PFSK-1 (cell line): ENCODE data around the gene KMT2C.

Experiments
- FOXP2 ChIP-seq: optimal IDR thresholded peaks from 2 replicates; pipeline ENCODE3; 2011; ENCODE audit warnings: borderline replicate concordance, control low read depth, inconsistent platforms; ENCODE audit not compliant: insufficient read depth; ENCODE audit errors: extremely low read length, extremely low read depth
- POLR2AphosphoS5 ChIP-seq: IDR thresholded peaks from 2 replicates; pipeline ENCODE4 v1.6.1; 2012; ENCODE audit warnings: low read depth, mild to moderate bottlenecking, control low read depth, low read length, moderate library complexity
- SIN3A ChIP-seq: IDR thresholded peaks from 2 replicates; pipeline ENCODE4 v1.6.1; 2012; ENCODE audit warnings: mild to moderate bottlenecking, low read length, moderate library complexity, borderline replicate concordance; ENCODE audit not compliant: insufficient read depth
- TAF1 ChIP-seq: IDR thresholded peaks from 2 replicates; pipeline ENCODE4 v1.6.1; 2012; ENCODE audit warnings: low read length, control low read depth, borderline replicate concordance; ENCODE audit not compliant: insufficient read depth
- TF ChIP-seq, protein P1 (sequence below), 2 experiments: IDR thresholded peaks; 2 replicates each; pipeline versions ENCODE4 v1.6.1 to v1.8.0; 2011 to 2012; ENCODE audit warnings: low read depth in 2 of 2, low read length in 2 of 2, control low read depth in 1 of 2, inconsistent platforms in 1 of 2, mild to moderate bottlenecking in 1 of 2, moderate library complexity in 1 of 2; ENCODE audit not compliant: insufficient read depth in 1 of 2

Gene KMT2C

DNA sequence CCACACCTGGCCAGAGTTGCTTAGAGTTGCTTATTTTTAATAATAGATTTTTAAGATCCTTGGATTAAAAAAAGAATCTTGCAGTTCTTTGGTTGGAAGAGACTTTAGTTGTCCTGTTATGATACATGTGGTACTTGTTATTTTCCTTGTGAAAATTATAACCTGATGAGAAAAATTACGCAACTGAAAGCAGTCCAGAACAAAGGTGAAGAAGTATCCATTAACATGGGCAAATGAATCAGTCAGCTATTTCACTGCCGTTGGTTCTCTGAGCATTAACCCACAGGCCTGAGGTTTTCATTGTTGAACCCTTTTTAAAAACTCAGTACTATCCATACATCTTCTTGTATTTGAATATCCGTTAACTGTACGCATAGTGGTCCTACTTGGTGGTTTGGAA is 342.1 kb downstream of the KMT2C start:
- no peak for TF ChIP-seq SIN3A
- TF ChIP-seq, protein P1, sequence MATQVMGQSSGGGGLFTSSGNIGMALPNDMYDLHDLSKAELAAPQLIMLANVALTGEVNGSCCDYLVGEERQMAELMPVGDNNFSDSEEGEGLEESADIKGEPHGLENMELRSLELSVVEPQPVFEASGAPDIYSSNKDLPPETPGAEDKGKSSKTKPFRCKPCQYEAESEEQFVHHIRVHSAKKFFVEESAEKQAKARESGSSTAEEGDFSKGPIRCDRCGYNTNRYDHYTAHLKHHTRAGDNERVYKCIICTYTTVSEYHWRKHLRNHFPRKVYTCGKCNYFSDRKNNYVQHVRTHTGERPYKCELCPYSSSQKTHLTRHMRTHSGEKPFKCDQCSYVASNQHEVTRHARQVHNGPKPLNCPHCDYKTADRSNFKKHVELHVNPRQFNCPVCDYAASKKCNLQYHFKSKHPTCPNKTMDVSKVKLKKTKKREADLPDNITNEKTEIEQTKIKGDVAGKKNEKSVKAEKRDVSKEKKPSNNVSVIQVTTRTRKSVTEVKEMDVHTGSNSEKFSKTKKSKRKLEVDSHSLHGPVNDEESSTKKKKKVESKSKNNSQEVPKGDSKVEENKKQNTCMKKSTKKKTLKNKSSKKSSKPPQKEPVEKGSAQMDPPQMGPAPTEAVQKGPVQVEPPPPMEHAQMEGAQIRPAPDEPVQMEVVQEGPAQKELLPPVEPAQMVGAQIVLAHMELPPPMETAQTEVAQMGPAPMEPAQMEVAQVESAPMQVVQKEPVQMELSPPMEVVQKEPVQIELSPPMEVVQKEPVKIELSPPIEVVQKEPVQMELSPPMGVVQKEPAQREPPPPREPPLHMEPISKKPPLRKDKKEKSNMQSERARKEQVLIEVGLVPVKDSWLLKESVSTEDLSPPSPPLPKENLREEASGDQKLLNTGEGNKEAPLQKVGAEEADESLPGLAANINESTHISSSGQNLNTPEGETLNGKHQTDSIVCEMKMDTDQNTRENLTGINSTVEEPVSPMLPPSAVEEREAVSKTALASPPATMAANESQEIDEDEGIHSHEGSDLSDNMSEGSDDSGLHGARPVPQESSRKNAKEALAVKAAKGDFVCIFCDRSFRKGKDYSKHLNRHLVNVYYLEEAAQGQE (IDR thresholded peaks at IDR 0.05; ENCODE audit: insufficient read depth in 1 of 2, low read depth in 2 of 2, low read length in 2 of 2) = no peak
- TF ChIP-seq TAF1 = no peak
- TF ChIP-seq FOXP2 = no peak

DNA sequence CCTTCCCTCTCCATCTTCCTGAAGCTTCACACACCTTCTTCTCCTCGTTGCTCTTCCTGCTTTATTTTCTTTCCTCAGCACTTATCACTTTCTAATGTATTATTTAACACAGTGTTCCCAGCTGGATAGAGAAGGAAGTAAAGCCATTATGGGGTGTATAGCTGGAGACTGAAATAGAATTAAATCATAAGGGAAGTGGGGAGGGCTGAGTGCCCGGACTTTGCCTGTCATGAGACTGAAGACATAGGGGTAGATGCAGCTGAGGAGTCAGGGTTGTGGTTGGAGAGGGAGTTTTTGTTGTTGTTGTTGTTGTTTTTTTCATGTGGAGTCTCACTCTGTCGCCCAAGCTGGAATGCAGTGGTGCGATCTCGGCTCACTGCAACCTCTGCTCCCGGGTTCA is 345.1 kb downstream of the KMT2C start:
- TF ChIP-seq SIN3A (no peak), FOXP2 (no peak), TAF1 (no peak), POLR2AphosphoS5 (no peak)
- TF ChIP-seq, protein P1 (IDR thresholded peaks at IDR 0.05; ENCODE audit: insufficient read depth in 1 of 2, low read depth in 2 of 2, low read length in 2 of 2) = no peak

DNA sequence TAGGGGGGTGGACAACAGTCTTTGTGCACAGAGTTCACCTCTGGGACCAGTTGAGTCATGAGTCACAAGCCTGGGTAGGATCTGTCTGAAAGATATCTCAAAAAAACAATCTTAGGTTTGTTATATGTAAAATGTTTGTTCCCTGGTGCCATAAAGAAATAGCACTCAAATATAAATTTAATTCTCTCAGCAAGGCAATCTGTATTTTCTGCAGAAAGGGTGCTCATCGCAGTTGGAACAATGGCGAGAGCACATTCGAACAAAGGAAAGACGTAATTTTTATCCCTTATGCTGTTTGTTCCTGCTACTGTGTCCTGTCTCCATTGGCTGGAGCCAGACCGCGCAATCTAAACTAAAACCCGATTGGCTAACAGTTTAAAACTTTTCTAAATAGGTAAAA is 346.6 kb downstream of the KMT2C start:
- no peak for TF ChIP-seq FOXP2
- TF ChIP-seq TAF1 = no peak
- TF ChIP-seq SIN3A = no peak
- TF ChIP-seq POLR2AphosphoS5 = no peak
- TF ChIP-seq, protein P1 (IDR thresholded peaks at IDR 0.05; ENCODE audit: insufficient read depth in 1 of 2, low read depth in 2 of 2, low read length in 2 of 2) = no peak

DNA sequence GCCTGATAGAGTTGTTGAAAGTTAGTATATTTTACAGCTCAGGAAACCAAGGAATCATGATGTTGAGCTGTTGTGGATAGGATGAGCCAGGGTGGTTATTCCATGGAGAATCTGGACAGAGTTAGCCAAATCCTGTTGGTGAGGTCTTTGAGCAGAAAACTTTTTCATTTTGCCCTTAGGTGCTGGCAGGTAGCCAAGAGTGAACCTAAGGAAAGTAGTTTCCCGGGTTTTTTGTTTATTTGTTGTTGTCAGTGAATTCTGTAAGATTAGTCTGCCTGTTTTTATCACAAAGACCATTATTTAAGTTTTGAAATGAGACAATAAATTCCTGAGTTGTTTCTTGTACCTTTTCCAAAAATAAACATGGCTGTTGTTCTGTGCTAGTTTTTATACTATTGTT is 349.3 kb downstream of the KMT2C start:
- TF ChIP-seq TAF1 (no peak), FOXP2 (no peak), POLR2AphosphoS5 (no peak), SIN3A (no peak)
- TF ChIP-seq, protein P1 (IDR thresholded peaks at IDR 0.05; ENCODE audit: insufficient read depth in 1 of 2, low read depth in 2 of 2, low read length in 2 of 2) = no peak

DNA sequence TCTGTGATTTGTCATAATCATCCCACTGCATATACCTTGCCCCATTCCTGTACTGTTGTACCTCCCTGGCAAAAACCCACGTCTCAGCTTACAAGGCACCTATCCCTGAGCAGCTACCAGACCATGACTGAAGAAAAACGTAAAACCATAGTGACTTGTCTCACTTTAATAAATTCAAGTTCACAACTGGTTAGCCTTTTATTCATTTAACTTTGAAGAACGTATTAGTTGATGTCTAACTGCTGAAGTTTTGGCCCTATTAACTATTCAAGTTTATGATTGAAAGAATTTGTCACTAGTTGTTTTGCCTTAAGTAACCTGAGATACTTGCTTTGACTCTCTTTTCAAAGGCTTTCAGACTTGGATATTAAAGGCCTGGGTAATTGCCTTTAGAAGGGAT is 350.7 kb downstream of the KMT2C start:
- TF ChIP-seq, protein P1 (IDR thresholded peaks at IDR 0.05; ENCODE audit: insufficient read depth in 1 of 2, low read depth in 2 of 2, low read length in 2 of 2) = no peak
- TF ChIP-seq TAF1 = no peak
- TF ChIP-seq SIN3A = no peak
- TF ChIP-seq FOXP2 = no peak
- no peak for TF ChIP-seq POLR2AphosphoS5
